ENCODE data around the gene TMEM176A.
"Not testable (repeated sequence)": the region's sequence is repeated elsewhere in the genome, so short reads cannot be mapped to it uniquely, and the experiment has no call there.

TMEM176A gene

DNA sequence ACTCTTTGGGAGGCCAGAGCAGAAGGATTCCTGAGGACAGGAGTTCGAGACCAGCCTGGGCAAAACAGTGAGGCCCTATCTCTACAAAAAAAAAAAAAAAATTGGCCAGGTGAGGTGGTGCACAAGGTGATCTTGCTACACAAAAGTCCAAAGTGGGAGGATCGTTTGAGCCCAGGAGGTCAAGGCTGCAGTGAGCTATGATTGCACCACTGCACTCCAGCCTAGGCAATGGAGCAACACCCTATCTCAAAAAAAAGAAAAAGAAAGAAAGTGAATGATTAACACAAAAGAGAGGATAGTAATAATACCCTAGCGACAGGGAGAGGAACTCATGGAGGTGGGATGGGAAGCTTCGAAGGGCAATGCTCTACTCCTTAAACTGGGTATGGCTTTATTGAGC lies 30.8 kb upstream of the TMEM176A start:
- H3K4me3 ChIP-seq (ENCODE audit: low read depth in 1 of 2, low read length in 2 of 2): no peak overlapping the region
- H3K9me3 ChIP-seq (ENCODE audit: control insufficient read depth in 1 of 2, low read length in 2 of 2): no peaks in the 10 kb centered on the region
- no peaks in the 10 kb centered on the region for H3K4me1 ChIP-seq (ENCODE audit: control insufficient read depth in 1 of 2, insufficient read depth in 2 of 2, low read length in 2 of 2)
- H3K36me3 ChIP-seq (ENCODE audit: control insufficient read depth in 1 of 2, insufficient read depth in 2 of 2, low read length in 2 of 2): no peaks in the 10 kb centered on the region
- H3K9ac ChIP-seq (ENCODE audit: low read depth in 1 of 2, low read length in 2 of 2): no peak overlapping the region
- no peaks in the 10 kb centered on the region for H3K27me3 ChIP-seq (ENCODE audit: control insufficient read depth in 1 of 2, insufficient read depth in 2 of 2, low read length in 2 of 2)
- H3K27ac ChIP-seq (ENCODE audit: low read depth, low read length): no peak overlapping the region

DNA sequence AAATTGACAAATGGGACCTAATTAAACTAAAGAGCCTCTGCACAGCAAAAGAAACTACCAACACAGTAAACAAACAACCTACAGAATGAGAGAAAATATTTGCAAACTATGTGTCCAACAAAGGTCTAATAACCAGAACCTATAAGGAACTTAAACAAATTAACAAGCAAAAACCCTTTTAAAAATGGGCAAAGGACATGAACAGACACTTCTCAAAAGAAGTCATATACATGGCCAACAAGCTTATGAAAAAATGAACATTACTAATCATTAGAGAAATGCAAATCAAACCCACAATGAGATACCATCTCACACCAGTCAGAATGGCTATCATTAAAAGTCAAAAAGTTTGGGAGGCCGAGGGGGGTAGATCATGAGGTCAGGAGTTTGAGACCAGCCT lies 26.4 kb upstream of the TMEM176A start:
- not testable (repeated sequence) for H3K27me3 ChIP-seq (ENCODE audit: control insufficient read depth in 1 of 2, insufficient read depth in 2 of 2, low read length in 2 of 2); H3K4me1 ChIP-seq (ENCODE audit: control insufficient read depth in 1 of 2, insufficient read depth in 2 of 2, low read length in 2 of 2); H3K9me3 ChIP-seq (ENCODE audit: control insufficient read depth in 1 of 2, low read length in 2 of 2); H3K9ac ChIP-seq (ENCODE audit: low read depth in 1 of 2, low read length in 2 of 2); H3K4me3 ChIP-seq (ENCODE audit: low read depth in 1 of 2, low read length in 2 of 2); H3K36me3 ChIP-seq (ENCODE audit: control insufficient read depth in 1 of 2, insufficient read depth in 2 of 2, low read length in 2 of 2); H3K27ac ChIP-seq (ENCODE audit: low read depth, low read length)

DNA sequence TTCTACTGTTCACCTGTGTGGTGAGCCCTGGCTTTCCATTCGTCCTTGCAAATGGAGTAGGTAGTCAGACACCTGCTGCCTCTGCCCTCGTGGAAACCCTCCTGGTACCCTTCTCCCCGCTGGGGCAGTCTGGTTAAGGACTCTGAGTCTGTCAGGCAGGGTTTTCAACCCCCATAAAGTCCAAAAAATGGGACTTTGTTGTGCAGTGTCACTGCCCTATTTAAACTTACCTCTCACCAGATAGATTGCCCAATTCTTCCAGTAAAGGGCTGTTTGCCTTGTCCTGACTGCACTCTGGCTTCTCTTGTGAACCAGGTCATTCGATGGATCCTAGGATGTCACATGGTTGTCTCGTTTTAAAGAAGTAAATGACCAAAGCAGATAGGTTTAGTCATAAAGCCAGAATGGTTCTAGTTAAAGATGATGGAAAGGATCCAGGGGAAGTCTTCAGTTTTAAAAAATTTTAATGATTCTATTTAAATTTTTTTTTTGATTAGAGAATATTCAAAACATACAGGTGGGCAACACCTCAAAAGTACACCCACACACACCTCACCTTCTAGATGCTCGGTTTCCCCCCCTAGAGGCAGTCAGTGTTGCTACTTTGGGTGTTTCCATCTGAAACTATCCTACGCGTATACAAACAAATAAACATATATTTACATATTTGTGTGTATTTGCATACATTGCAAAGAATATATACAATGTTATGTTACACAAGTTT lies 22.4 kb upstream of the TMEM176A start:
- H3K27ac ChIP-seq (ENCODE audit: low read depth, low read length): no peak overlapping the region
- H3K4me3 ChIP-seq (ENCODE audit: low read depth in 1 of 2, low read length in 2 of 2): no peak overlapping the region
- H3K9me3 ChIP-seq (ENCODE audit: control insufficient read depth in 1 of 2, low read length in 2 of 2): no peaks in the 10 kb centered on the region
- no peaks in the 10 kb centered on the region for H3K36me3 ChIP-seq (ENCODE audit: control insufficient read depth in 1 of 2, insufficient read depth in 2 of 2, low read length in 2 of 2)
- peaks cover 10 to 22% of the 10 kb centered on the region in 2 donors for H3K4me1 ChIP-seq (ENCODE audit: control insufficient read depth in 1 of 2, insufficient read depth in 2 of 2, low read length in 2 of 2)
- H3K27me3 ChIP-seq (ENCODE audit: control insufficient read depth in 1 of 2, insufficient read depth in 2 of 2, low read length in 2 of 2): no peaks in the 10 kb centered on the region
- H3K9ac ChIP-seq (ENCODE audit: low read depth in 1 of 2, low read length in 2 of 2): no peak overlapping the region

DNA sequence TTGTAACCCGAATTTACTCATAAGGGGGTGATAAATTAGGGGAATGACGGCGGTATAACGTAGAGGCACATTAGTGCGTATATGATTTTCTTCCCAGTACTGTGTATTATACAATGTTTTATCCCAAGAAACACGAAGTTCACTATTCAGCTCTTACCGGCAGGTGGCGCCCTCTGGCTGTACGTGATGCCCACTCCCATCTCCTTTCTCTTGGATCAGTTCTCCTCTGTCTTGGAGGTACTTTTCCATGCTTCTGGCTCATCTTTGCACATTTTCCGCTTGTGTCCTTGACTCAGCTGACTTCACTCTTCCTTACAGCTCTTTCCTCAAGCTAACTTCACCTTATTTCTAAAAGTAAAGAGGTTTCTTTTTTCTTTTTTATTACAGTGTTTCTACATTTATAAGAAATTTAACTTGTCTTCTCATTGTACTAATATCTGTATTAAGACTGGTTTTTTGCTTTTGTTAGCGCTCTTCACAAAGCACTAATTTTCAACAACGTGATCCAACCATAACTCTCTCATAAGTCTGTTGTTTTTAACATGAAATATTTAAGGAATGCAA lies 21.7 kb upstream of the TMEM176A start:
- Histone ChIP-seq H3K9me3 (ENCODE audit: control insufficient read depth in 1 of 2, low read length in 2 of 2) (no peaks in the 10 kb centered on the region), H3K4me3 (ENCODE audit: low read depth in 1 of 2, low read length in 2 of 2) (no peak overlapping the region), H3K27me3 (ENCODE audit: control insufficient read depth in 1 of 2, insufficient read depth in 2 of 2, low read length in 2 of 2) (no peaks in the 10 kb centered on the region), H3K4me1 (ENCODE audit: control insufficient read depth in 1 of 2, insufficient read depth in 2 of 2, low read length in 2 of 2) (peaks cover 11 to 24% of the 10 kb centered on the region in 2 donors), H3K9ac (ENCODE audit: low read depth in 1 of 2, low read length in 2 of 2) (peak overlapping the region in 1 of 2 donors; percentile 2), H3K27ac (ENCODE audit: low read depth, low read length) (no peak overlapping the region), H3K36me3 (ENCODE audit: control insufficient read depth in 1 of 2, insufficient read depth in 2 of 2, low read length in 2 of 2) (no peaks in the 10 kb centered on the region)

DNA sequence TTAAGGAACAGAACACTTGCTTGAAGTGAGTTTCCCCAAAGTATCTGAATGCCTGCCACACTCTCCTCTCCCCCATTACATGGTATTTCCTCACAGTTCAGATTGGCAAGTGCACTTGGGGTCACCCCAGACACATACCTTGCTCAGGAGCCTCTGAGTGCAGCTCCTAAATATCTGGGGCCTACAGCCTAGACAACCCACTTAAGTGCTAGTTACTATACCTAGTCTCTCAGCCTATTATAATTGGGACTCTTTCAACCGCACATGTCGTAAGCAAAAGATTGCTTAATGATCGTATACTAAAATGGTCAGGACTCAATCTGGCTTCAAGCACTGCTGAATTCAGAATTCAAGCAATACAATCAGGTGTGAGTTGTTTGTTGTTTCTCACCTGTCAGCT lies 20.3 kb upstream of the TMEM176A start:
- Histone ChIP-seq H3K9me3 (ENCODE audit: control insufficient read depth in 1 of 2, low read length in 2 of 2) (no peaks in the 10 kb centered on the region), H3K4me3 (ENCODE audit: low read depth in 1 of 2, low read length in 2 of 2) (no peak overlapping the region), H3K4me1 (ENCODE audit: control insufficient read depth in 1 of 2, insufficient read depth in 2 of 2, low read length in 2 of 2) (peaks cover 25 to 37% of the 10 kb centered on the region in 2 donors), H3K9ac (ENCODE audit: low read depth in 1 of 2, low read length in 2 of 2) (no peak overlapping the region), H3K27me3 (ENCODE audit: control insufficient read depth in 1 of 2, insufficient read depth in 2 of 2, low read length in 2 of 2) (no peaks in the 10 kb centered on the region), H3K36me3 (ENCODE audit: control insufficient read depth in 1 of 2, insufficient read depth in 2 of 2, low read length in 2 of 2) (no peaks in the 10 kb centered on the region), H3K27ac (ENCODE audit: low read depth, low read length) (no peak overlapping the region)

DNA sequence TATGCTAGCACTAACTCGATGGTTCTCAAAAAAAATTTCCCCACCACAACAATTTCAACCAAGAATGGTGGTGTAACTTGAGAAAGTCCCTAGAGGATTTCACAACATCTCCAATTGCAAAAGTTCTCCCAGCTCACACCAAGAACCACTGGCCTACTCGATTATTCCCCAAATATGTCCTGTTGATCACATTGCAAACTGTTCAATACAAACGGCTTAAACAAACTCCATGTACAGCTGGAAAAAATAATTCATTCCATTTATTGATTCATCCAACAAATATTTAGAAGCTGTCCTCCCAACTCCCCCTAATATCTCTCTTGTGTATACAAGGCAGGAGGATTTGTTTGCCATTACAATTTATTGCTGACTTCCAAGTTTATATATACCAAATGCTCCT lies 19.5 kb upstream of the TMEM176A start:
- Histone ChIP-seq H3K9ac (ENCODE audit: low read depth in 1 of 2, low read length in 2 of 2) (no peak overlapping the region), H3K27ac (ENCODE audit: low read depth, low read length) (no peak overlapping the region), H3K27me3 (ENCODE audit: control insufficient read depth in 1 of 2, insufficient read depth in 2 of 2, low read length in 2 of 2) (no peaks in the 10 kb centered on the region), H3K4me1 (ENCODE audit: control insufficient read depth in 1 of 2, insufficient read depth in 2 of 2, low read length in 2 of 2) (peaks cover 33 to 43% of the 10 kb centered on the region in 2 donors), H3K36me3 (ENCODE audit: control insufficient read depth in 1 of 2, insufficient read depth in 2 of 2, low read length in 2 of 2) (no peaks in the 10 kb centered on the region), H3K9me3 (ENCODE audit: control insufficient read depth in 1 of 2, low read length in 2 of 2) (no peaks in the 10 kb centered on the region), H3K4me3 (ENCODE audit: low read depth in 1 of 2, low read length in 2 of 2) (no peak overlapping the region)

DNA sequence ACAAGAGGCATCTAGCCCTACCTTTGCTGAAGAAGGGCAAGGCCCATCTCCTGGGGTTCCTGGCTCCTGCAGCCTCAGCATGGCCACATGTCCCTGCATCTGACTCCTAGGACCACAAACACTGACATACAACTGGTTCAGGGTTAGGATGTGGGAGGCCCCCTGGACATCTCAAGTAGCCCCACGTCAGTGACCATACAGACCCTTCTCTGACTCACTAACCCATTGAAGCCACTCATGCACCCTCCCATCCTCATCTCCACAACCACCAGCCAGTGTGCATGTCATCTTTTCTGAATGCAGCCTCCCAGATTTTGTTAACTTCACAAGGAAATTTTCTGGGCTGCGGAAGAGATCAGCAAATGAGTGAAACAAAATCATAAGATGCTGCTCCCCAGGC lies 18.6 kb upstream of the TMEM176A start:
- no peak overlapping the region for H3K4me3 ChIP-seq (ENCODE audit: low read depth in 1 of 2, low read length in 2 of 2)
- H3K4me1 ChIP-seq (ENCODE audit: control insufficient read depth in 1 of 2, insufficient read depth in 2 of 2, low read length in 2 of 2): peaks cover 38 to 44% of the 10 kb centered on the region in 2 donors
- H3K9me3 ChIP-seq (ENCODE audit: control insufficient read depth in 1 of 2, low read length in 2 of 2): no peaks in the 10 kb centered on the region
- no peaks in the 10 kb centered on the region for H3K27me3 ChIP-seq (ENCODE audit: control insufficient read depth in 1 of 2, insufficient read depth in 2 of 2, low read length in 2 of 2)
- no peak overlapping the region for H3K9ac ChIP-seq (ENCODE audit: low read depth in 1 of 2, low read length in 2 of 2)
- H3K27ac ChIP-seq (ENCODE audit: low read depth, low read length): peak overlapping the region; percentile 50
- H3K36me3 ChIP-seq (ENCODE audit: control insufficient read depth in 1 of 2, insufficient read depth in 2 of 2, low read length in 2 of 2): no peaks in the 10 kb centered on the region

DNA sequence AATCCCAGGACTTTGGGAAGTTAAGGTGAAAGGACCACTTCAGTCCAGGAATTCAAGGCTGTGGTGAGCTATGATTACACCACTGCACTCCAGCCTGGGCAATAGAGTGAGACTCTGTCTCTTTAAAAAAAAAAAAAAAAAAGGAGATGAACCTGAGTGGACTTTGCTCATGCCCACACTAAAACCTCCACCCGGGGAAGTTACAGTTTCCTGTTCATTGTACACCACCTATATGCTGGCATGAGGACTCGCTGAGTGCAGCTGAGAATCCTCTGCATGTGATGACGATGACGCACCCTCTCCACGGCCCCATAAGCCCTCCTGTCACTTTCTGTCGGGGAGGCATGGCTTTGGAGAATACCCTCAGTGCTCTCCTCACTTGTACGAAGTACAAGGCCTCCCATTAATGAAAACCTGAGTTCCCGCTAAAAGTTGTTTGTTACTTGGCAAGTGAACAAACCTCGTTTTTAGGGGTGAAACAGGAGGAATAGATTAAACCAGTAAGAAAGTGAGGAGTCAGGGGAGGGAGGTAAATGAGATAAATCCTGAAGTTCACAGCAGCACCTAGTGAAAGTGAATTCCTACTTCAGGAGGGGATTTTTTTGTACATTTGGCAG lies 16.3 kb upstream of the TMEM176A start:
- Histone ChIP-seq H3K9me3 (ENCODE audit: control insufficient read depth in 1 of 2, low read length in 2 of 2) (no peaks in the 10 kb centered on the region), H3K27ac (ENCODE audit: low read depth, low read length) (peak overlapping the region; percentile 59), H3K36me3 (ENCODE audit: control insufficient read depth in 1 of 2, insufficient read depth in 2 of 2, low read length in 2 of 2) (peaks cover 0 to 4% of the 10 kb centered on the region in 2 donors), H3K4me1 (ENCODE audit: control insufficient read depth in 1 of 2, insufficient read depth in 2 of 2, low read length in 2 of 2) (peaks cover 58 to 64% of the 10 kb centered on the region in 2 donors), H3K27me3 (ENCODE audit: control insufficient read depth in 1 of 2, insufficient read depth in 2 of 2, low read length in 2 of 2) (no peaks in the 10 kb centered on the region), H3K4me3 (ENCODE audit: low read depth in 1 of 2, low read length in 2 of 2) (peak overlapping the region in 1 of 2 donors; percentile 37), H3K9ac (ENCODE audit: low read depth in 1 of 2, low read length in 2 of 2) (peak overlapping the region; percentile 20 to 56)

DNA sequence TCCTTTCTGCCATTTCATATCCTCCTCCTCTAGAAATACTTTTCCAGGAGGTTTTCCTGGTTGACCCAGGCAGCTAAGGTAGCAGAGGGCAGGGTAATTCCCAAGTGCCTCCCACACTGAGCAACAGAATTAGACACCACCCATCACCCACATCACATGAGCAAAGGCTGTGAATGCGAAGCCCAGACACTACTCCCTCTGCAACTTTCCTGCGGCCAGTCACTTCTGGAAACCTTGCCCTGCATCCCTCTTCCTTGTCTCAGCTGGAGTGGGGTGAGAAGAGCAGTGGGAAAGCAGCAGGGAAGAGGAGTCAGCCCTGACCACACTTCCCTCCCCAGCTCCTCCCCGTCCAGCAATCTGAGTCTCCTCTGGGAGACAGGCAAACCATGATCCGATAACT lies 15.6 kb upstream of the TMEM176A start:
- Histone ChIP-seq H3K27me3 (ENCODE audit: control insufficient read depth in 1 of 2, insufficient read depth in 2 of 2, low read length in 2 of 2) (no peaks in the 10 kb centered on the region), H3K27ac (ENCODE audit: low read depth, low read length) (peak overlapping the region; percentile 59), H3K4me1 (ENCODE audit: control insufficient read depth in 1 of 2, insufficient read depth in 2 of 2, low read length in 2 of 2) (peaks cover 58 to 64% of the 10 kb centered on the region in 2 donors), H3K4me3 (ENCODE audit: low read depth in 1 of 2, low read length in 2 of 2) (peak overlapping the region in 1 of 2 donors; percentile 37), H3K36me3 (ENCODE audit: control insufficient read depth in 1 of 2, insufficient read depth in 2 of 2, low read length in 2 of 2) (peaks cover 0 to 5% of the 10 kb centered on the region in 2 donors), H3K9me3 (ENCODE audit: control insufficient read depth in 1 of 2, low read length in 2 of 2) (no peaks in the 10 kb centered on the region), H3K9ac (ENCODE audit: low read depth in 1 of 2, low read length in 2 of 2) (peak overlapping the region; percentile 26 to 56)

Data from duodenal mucosa (tissue), 2 donors.